Purkinje cell (primary cell): ENCODE data around the gene PLS3. TPM values are rescaled to one million over a fixed set of nuclear protein-coding genes. Genes with fewer than 3 reads are reported as not detected.

Experiments used
- polyA plus RNA-seq: library from polyadenylated mRNA; unstranded; fragments of >200 nt; fragmentation: Nextera tagmentation; gene quantifications from 2 replicates; pipeline ENCODE4 v1.2.1, GENCODE V29; 2014

Gene PLS3, protein sequence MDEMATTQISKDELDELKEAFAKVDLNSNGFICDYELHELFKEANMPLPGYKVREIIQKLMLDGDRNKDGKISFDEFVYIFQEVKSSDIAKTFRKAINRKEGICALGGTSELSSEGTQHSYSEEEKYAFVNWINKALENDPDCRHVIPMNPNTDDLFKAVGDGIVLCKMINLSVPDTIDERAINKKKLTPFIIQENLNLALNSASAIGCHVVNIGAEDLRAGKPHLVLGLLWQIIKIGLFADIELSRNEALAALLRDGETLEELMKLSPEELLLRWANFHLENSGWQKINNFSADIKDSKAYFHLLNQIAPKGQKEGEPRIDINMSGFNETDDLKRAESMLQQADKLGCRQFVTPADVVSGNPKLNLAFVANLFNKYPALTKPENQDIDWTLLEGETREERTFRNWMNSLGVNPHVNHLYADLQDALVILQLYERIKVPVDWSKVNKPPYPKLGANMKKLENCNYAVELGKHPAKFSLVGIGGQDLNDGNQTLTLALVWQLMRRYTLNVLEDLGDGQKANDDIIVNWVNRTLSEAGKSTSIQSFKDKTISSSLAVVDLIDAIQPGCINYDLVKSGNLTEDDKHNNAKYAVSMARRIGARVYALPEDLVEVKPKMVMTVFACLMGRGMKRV
- 174 and 178 TPM in 2 replicates for polyA plus RNA-seq

DNA sequence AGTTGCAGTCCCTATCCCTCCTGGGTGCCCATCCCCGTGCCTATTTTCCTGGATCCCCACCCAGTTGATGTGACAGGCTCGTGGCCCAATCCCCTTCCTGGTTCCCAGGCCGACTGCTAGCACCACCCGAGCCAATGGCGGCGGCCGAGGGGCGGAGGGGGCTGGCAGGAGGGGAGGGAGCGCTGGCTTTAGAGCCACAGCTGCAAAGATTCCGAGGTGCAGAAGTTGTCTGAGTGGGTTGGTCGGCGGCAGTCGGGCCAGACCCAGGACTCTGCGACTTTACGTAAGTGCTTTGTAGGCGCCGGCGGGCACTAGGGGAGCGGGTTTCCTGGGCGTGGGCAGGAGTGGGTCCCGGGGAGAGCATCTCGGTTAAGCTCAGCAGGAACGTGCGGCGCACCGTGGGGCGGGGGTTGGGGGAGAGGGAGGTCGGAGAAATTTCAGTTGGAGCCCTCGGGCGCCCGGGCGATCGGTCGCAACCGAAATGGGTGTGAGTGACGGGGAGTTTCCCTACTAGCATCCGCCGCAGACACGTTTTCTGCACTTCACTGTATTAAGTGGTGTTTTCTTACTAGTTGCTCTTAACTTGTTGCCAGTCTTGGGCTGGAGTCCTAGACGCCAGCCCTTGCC is at the start of gene PLS3:
TSS of gene PLS3 (plus strand) at position 197 of the 627 bp plus-strand sequence. CDS start 49,077 bp downstream, outside the sequence.

